OCI-LY3 (cell line): ENCODE measurements around the gene ELL3.

Experiments used
- EZH2phosphoT487 ChIP-seq: fragments of 200-600 bp; shearing (Covaris generic); IDR thresholded peaks from 2 replicates; pipeline ENCODE4 v1.6.1; 2018; ENCODE audit warnings: antibody characterized with exemption, mixed run types, low read depth
- TF ChIP-seq, protein P1 (sequence below): fragments of 200-600, 300-600 bp; sonication (generic); IDR thresholded peaks from 2 replicates; pipeline ENCODE4 v1.5.1; 2014; ENCODE audit warnings: antibody characterized with exemption, low read length, low read depth

DNA sequence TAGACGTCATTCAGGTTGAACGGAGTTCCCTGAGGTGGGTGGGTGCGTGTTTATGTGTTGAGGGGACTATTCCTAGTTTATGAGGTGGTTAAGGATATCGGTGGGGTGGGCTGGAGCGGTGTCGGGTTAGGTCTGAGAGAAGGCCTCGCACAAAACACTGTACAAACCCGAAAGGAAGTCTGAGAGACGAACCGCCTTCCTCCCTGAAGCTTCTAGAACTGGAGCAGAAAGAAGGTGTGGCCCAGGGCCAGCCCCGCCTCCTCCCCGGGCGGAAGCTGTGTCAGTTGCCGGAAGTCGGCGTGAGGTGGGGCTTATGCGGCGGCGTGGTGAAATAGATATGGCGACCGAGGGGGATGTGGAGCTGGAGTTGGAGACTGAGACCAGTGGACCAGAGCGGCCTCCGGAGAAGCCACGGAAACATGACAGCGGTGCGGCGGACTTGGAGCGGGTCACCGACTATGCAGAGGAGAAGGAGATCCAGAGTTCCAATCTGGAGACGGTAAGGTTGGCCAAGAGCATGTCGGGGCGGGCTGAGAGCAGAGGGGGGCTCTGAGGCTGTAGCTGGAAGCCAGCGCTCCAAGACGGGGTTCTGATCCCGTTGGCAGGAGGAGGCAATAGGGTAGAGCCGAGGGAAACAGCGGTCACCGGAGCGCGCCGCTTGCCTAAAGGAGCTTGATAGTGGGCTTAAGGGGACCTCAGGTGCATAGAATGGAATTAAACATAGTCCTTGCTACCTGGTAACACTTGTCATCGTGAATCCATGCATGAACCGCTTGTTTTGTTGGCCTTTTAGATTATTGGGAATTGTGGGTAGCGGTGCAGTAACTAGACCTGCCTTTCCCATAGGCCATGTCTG lies 23.7 kb upstream of the ELL3 start, which contains the start of gene HYPK:
- TF ChIP-seq, protein P1, sequence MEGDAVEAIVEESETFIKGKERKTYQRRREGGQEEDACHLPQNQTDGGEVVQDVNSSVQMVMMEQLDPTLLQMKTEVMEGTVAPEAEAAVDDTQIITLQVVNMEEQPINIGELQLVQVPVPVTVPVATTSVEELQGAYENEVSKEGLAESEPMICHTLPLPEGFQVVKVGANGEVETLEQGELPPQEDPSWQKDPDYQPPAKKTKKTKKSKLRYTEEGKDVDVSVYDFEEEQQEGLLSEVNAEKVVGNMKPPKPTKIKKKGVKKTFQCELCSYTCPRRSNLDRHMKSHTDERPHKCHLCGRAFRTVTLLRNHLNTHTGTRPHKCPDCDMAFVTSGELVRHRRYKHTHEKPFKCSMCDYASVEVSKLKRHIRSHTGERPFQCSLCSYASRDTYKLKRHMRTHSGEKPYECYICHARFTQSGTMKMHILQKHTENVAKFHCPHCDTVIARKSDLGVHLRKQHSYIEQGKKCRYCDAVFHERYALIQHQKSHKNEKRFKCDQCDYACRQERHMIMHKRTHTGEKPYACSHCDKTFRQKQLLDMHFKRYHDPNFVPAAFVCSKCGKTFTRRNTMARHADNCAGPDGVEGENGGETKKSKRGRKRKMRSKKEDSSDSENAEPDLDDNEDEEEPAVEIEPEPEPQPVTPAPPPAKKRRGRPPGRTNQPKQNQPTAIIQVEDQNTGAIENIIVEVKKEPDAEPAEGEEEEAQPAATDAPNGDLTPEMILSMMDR = no peak
- TF ChIP-seq EZH2phosphoT487 = no peak
